Fibroblast of pulmonary artery (primary cell): ENCODE data around the gene ZNF532.

Experiments
- DNase-seq: peaks from one replicate; pipeline ENCODE4 v3.0.0-alpha.2; 2010; ENCODE audit warnings: low read depth
- H3K4me3 ChIP-seq: replicated peaks from 2 replicates; pipeline ENCODE4 v1.5.1; 2011; ENCODE audit warnings: low read depth, mild to moderate bottlenecking, control low read depth, low read length, moderate library complexity
- CTCF ChIP-seq: IDR thresholded peaks from 2 replicates; pipeline ENCODE4 v1.5.1; 2011; ENCODE audit warnings: mild to moderate bottlenecking, control low read depth, low read length, inconsistent platforms; ENCODE audit errors: missing control alignments

ZNF532 gene

GRCh38 chr18:58898010-58898799 is 33.5 kb downstream of the ZNF532 start:
- TF ChIP-seq CTCF: no peak
- DNase-seq: no peak
- no peak overlapping the region for H3K4me3 ChIP-seq

- no peak for DNase-seq
- H3K4me3 ChIP-seq: no peak overlapping the region
- no peak for TF ChIP-seq CTCF
These were observed 35.5 kb downstream of the ZNF532 start for GRCh38 chr18:58900015-58900649.

GRCh38 chr18:58901143-58901542 is 36.5 kb downstream of the ZNF532 start:
- no peak for TF ChIP-seq CTCF
- DNase-seq: no peak
- no peak overlapping the region for H3K4me3 ChIP-seq

GRCh38 chr18:58901783-58902182 is 37.1 kb downstream of the ZNF532 start:
- no peak for TF ChIP-seq CTCF
- H3K4me3 ChIP-seq: no peak overlapping the region
- DNase-seq: no peak

GRCh38 chr18:58902961-58903360 is 38.3 kb downstream of the ZNF532 start:
- no peak overlapping the region for H3K4me3 ChIP-seq
- no peak for TF ChIP-seq CTCF
- DNase-seq: no peak

- no peak for DNase-seq
- H3K4me3 ChIP-seq: no peak overlapping the region
- TF ChIP-seq CTCF: no peak
These were observed 38.9 kb downstream of the ZNF532 start for GRCh38 chr18:58903533-58903932.
